GM18858 (cell line): ENCODE results near the gene ZMYM5.
"Not testable (repeated sequence)": the region's sequence is repeated elsewhere in the genome, so short reads cannot be mapped to it uniquely, and the experiment has no call there.

ENCODE experiments used
- ATAC-seq: cut with Tn5 transposase; IDR thresholded peaks from one replicate; pipeline ENCODE4 v1.9.1; 2021; ENCODE audit not compliant: unreplicated experiment

Gene ZMYM5

DNA sequence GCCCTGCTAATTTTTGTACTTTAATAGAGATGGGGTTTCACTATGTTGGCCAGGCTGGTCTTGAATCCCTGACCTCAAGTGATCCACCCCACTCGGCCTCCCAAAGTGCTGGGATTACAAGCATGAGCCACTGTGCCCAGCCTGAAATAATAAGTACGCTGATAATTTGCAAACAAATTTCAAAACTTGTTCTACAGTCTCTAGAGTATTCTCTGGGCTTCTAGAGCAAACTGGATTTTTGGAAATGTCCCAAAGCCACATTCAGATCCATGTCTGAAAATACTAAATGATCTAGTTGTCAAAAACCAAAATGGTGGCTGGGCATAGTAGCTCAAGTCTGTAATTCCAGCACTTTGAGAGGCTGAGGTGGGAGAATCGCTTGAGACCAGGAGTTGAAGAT, 40.8 kb downstream of the ZMYM5 start:
- no peak for ATAC-seq

- ATAC-seq = no peak
Measured at GRCh38 chr13:19818223-19818842, 45.1 kb downstream of the ZMYM5 start.

- ATAC-seq = no peak
Measured at GRCh38 chr13:19817510-19818158, 45.8 kb downstream of the ZMYM5 start.

DNA sequence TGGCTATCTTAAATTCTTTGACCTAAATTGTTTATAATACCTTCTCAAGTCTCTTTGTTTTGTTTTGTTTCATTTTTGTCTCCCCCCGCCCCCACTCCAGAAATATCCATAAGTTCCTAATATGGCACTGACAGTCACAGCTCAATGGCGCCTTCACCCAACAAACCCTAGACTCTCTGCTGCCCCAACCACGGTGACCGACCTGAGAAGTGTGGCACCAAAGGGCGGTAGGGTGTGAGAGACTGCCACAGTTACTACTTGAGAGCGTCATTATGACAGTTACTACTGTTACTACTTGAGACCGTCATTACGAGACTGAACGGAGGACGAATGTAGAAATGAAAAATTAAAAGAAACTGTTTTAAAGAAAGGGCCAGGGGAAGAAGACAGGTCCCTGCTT, 46.3 kb downstream of the ZMYM5 start:
- ATAC-seq = no peak

GRCh38 chr13:19815842-19816241, 47.6 kb downstream of the ZMYM5 start:
- not testable (repeated sequence) for ATAC-seq

- ATAC-seq = no peak
Measured at GRCh38 chr13:19810996-19811881, 52.2 kb downstream of the ZMYM5 start.

GRCh38 chr13:19810151-19810550, 53.3 kb downstream of the ZMYM5 start:
- ATAC-seq = no peak

DNA sequence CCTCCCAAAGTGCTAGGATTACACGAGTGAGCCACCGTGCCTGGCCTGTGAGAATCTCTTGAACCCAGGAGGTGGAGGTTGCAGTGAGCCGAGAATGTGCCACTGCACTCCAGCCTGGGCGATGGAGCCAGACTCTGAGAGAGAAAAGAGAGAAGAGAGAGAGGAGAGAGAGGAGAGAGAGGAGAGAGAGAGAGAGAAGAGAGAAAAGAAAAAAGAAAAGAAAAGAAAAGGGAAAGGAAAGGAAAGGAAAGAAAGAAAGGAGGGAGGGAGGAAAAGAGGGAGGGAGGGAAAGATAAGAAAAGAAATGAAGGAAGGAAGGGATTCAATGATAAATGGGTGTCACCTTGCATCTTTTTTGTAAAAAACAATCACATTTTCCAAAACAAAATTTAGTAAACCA, 57.7 kb downstream of the ZMYM5 start:
- ATAC-seq = no peak

- no peak for ATAC-seq
Measured at GRCh38 chr13:19795956-19796355, 67.5 kb downstream of the ZMYM5 start.

DNA sequence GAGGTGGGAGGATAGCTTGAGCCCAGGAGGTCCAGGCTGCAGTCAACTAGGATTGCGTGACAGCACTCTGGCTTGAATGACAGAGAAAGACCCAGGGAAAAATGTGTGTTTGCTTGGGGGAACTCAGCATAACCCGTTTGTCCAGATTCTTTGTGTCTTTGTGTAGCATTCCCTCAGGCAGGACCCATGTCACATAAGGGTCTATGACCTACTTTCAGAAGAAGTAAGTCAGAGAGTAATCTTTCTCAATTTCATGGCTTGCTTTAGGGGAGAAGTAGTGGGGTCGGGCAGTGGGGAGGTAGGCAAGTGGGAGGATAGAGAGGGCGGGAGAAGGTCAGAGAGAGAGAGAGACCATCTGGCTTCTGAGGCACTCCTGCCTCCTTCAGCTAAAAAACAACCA, 68.8 kb downstream of the ZMYM5 start:
- ATAC-seq = no peak

GRCh38 chr13:19791953-19792537, 71.4 kb downstream of the ZMYM5 start:
- no peak for ATAC-seq

DNA sequence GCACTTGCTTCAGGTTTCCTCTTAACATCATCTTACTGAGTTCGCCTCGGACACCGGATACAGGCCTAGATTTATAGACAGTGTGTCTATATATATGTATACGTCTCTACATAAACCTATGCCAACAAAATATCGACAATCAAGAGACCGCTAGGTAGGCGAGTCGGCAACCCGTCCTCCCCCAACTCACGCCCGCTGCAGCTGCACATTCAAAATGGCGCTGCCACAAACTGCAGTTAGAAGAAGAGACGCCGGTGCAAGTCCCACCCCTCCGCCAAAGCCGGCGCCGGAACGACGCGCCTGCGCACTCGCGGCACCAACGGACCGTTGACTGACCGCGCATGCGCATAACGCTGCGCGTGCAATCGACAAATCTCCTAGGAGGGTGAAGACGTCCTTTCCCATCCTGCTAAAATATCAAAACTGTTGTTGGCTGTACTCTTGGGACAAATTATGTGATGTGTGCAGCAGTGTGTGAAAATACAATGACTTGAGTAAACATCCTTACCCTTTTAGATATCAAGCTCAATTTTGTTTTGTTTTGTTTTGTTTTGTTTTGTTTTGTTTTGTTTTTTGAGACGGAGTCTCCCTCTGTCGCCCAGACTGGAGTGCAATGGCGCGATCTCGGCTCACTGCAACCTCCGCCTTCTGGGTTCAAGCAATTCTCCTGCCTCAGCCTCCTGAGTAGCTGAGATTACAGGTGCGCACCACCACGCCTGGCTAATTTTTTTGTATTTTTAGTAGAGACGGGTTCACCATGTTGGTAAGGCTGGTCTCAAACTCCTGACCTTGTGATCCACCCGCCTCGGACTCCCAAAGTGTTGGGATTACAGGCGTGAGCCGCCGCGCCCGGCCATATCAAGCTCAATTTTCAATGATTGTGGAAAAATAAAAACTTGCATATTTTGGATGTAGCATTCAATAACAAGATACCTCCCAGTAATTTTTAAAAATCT, 80.4 kb downstream of the ZMYM5 start, which contains the start of gene PSPC1:
Gene PSPC1, minus strand, starts transcription at position 219 of the 956 bp plus-strand sequence. Its CDS starts 188 bp downstream, at position 31.
- ATAC-seq = peak; percentile 76

- peak; percentile 19 for ATAC-seq
Measured at GRCh38 chr13:19782049-19782726, 81.3 kb downstream of the ZMYM5 start.

DNA sequence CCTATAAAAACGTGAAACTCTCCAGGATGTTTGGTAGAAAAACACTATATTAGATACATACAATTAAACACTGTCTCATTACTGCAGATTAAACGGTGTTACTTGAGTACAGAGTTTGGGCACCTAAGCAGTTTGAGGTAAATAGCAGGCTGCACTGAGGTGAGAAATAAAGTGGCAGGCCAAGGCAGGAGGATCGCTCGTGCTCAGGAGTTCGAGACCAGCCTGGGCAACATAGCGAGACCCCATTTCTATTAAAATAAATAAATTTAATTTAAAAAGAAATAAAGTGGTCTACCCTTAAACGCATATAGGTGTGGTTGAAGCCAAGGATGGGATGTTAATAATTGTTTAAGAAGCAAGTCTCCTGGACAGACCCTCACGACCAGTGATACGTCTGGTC, 81.9 kb downstream of the ZMYM5 start:
- no peak for ATAC-seq

DNA sequence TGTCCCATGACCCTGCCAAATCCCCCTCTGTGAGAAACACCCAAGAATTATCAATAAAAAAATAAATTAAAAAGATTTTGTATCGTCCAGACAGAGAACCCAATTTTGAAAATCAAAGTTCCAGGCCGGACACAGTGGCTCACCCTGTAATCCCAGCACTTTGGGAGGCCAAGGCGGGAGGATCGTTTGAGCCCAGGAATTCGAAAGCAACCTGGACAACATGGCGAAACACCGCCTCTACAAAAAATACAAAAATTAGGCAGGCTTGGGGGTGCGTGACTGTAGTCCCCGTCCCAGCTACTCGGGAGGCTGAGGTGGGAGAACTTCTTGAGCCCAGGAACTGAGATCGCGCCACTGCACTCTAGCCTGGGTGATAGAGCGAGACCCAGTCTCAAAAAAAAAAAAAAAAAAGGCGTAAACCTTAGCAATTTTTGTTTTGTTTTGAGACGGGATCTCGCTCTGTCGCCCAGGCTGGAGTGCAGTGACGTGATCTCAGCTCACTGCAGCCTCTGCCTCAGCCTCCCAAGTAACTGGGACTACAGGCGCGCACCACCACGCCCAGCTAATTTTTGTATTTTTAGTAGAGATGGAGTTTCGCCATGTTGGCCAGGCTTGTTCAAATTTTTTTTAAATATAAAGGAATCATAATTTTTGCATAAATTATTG, 82.6 kb downstream of the ZMYM5 start:
- ATAC-seq = not testable (repeated sequence)
